Left renal cortex interstitium (tissue), 4 donors: ENCODE measurements around the gene FOXC1. TPM values are rescaled to one million over a fixed set of nuclear protein-coding genes. Genes with fewer than 3 reads are reported as not detected.
A peak's percentile ranks its signal among the peaks of the same experiment; 100 is the strongest.

ENCODE experiments used
- DNase-seq, 4 donors: peaks; one replicate each; pipeline ENCODE4 v3.0.0-alpha.2; 2013; ENCODE audit warnings: low read depth in 4 of 4, low spot score in 2 of 4, missing footprints in 1 of 4
- polyA plus RNA-seq, 4 donors: library from polyadenylated mRNA; unstranded; fragments of 120-200 nt; gene quantifications; one replicate each; pipeline ENCODE4 v1.2.1, GENCODE V29; 2013; ENCODE audit not compliant: insufficient read length in 4 of 4

Gene FOXC1
- polyA plus RNA-seq, 4 donors: 79.4 to 94.2 (median 84.5) TPM

GRCh38 chr6:1622220-1622850 is 12.6 kb downstream of the FOXC1 start:
- DNase-seq: no peak

DNA sequence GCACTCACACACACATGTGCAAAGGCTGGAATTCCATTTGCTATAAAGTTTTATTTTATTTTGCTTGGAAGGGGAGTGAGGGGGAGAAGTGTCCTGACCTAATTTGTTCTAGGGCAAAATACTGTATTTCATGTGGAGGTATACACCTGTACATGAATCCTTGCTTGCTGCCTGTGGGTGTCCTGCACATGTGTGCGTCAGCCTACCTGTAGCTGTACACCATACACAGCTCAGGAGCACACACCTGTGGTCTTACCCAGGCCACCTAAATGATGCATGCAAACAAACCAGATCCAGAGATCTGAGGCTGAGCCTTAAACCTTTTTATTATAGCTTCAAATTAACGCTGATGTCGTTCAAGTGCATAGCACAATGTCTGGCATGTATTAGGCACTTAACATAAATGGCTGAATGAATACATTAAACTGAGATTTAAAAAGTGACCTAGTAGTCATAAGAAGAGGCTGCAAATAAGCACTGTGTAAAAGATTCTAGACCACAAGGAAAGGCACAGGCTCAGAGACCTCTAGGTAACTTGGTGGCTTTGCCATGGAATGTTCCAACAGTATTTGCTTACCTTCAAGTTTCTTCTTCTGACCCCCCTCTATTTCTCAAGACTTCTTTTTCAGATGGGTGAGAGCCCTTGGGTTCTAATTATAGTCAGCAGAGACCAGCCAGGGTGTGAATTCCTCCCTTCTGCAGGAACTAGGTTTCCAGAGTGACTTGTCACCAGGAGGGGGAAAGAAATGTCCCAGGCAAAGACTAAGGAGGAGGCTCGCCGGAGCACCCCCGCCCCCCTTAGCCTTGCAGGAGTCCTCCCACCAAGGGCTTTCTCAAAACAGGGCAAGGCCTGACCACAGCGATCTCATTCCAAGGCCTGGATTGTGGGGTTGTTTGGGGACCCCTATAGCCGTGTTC is 13.4 kb downstream of the FOXC1 start:
- no peak for DNase-seq

DNA sequence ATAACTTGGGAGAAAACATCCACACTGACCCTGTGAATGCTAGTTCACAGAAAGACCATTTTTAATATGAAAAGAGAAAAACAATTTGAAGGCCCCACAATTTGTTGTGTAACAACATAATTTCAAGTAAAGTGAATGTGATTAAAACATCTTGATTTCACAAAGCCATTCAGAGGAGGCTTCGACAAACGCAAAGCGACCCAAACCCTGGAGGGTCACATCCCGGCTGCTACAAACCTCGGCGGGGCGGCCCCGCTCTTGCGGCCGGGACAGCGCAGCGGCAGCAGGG is 14.0 kb downstream of the FOXC1 start:
- DNase-seq: no peak

DNA sequence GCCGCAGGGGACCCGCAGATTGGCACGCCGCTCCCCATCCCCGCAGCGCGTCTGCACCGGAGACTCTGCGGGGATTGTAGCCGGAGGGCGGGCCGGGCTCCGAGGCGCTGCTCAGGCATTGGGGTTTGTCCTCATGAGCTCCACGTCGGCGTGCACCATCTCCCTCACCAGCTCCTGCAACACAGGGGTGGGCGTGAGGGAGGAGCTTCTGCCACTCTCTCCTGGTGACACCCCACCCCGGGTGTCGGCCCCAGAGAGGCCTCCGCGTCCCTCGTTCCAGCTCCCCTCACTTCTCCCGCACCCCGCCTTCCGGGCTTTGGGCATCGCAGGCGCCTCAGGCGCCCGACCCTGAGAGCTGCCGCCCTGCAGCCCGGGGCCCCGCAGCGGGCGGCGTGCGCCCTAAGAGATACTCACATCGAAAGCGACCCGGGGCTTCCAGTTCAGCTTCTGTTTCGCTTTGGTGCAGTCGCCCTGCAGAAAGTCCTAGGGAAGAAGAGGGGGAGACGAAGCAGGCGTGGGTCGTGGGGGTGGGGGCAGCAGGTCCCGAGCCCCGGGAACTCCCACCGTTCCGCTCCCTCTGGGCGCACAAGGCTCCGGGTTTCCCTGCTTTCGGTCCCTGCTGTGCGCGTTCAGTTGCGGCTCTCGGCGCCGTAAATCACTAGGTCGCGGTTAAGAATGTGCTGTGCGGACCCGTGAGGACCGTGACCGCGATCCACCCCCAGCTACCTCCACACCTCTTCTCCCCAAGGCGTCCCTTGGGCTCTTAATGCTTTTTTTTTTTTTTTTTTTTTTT is 14.5 kb downstream of the FOXC1 start:
- DNase-seq: peak in 1 of 4 donors; percentile 75

- DNase-seq: peak in 1 of 4 donors; percentile 55
Observed at GRCh38 chr6:1624851-1625781, 15.4 kb downstream of the FOXC1 start.

GRCh38 chr6:1625794-1626435 is 16.2 kb downstream of the FOXC1 start:
- DNase-seq: peak in 1 of 4 donors; percentile 27

- DNase-seq: no peak
Observed at GRCh38 chr6:1626481-1626880, 16.8 kb downstream of the FOXC1 start.

DNA sequence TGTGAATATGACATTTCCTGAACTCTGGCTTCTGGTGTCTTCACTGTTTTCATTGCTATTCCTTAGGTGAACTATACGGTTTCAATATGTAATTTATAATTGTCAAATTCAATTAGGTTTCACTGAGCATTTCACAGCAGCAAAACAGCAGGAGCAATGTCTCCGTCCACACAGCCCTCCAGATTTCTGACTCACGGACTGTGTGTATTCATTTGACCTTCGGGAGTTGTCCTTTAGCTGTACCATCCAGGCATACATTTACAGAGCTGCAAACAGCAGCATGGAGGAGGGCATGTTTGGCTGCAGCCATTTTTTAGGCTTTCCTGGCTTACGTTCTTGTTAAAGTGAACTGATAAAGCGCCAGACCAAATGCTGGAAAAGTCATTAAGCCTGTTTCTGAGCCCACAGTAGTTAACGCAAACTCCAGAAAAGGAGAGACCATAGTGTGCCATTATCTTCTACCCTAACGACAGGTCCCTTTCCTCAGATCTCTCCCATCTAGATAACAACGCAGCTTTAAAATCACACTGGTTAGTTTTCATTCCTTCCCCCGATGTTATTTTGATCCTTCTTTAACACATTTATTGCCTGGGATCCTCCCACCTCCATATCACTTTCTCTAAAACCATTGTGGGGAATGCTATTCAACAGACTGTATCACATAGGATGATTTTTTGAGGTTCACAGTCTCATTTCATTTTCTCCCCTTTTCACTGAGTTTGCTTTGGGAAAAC is 18.3 kb downstream of the FOXC1 start:
- peak in 1 of 4 donors; percentile 19 for DNase-seq

- no peak for DNase-seq
Observed at GRCh38 chr6:1629316-1629715, 19.6 kb downstream of the FOXC1 start.

- no peak for DNase-seq
Observed at GRCh38 chr6:1630212-1630770, 20.6 kb downstream of the FOXC1 start.

DNA sequence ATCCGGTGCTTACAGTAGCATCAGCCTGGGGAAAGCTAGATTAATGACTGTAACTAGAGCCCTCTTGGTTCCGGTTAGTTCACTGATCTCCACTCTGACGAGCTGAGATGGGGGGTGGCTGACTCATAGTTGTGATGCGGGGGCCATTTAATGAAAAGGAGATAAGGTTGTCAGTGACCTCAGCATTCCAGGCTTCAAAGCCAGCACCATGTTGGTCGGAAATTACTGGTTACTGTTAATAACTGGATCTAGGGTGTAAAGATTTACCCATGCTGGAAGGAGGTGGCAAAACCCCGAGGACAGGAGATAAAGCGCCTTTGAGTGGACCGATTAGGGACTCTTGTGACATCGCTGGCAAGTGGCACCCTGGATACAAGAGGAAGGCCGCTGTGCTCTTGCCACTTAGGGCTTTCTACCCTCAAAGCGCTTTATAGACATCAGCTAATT is 21.1 kb downstream of the FOXC1 start:
- DNase-seq: peak in 1 of 4 donors; percentile 41

DNA sequence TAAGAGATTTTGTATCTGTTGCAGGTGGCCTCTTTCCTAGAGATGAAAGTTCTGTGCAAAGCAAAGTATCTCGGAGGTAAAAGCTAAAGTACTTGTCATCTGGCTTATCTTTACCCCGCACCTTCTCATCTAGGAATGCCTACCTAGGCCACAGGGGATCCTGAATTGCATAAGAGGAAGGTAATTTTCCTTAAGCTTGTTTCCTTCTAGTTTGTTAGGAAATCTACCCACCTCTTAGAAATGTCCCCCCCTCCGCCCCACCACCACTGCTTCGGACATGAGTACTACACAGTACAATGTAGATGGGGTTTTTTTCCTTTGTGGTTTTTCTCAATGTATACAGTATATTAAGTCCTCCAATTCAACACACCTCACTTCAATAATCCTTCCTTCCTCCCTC is 21.5 kb downstream of the FOXC1 start:
- no peak for DNase-seq

- no peak for DNase-seq
Observed at GRCh38 chr6:1633366-1634021, 23.8 kb downstream of the FOXC1 start.

- no peak for DNase-seq
Observed at GRCh38 chr6:1634081-1634480, 24.4 kb downstream of the FOXC1 start.

GRCh38 chr6:1635305-1636010 is 25.7 kb downstream of the FOXC1 start:
- DNase-seq: no peak

DNA sequence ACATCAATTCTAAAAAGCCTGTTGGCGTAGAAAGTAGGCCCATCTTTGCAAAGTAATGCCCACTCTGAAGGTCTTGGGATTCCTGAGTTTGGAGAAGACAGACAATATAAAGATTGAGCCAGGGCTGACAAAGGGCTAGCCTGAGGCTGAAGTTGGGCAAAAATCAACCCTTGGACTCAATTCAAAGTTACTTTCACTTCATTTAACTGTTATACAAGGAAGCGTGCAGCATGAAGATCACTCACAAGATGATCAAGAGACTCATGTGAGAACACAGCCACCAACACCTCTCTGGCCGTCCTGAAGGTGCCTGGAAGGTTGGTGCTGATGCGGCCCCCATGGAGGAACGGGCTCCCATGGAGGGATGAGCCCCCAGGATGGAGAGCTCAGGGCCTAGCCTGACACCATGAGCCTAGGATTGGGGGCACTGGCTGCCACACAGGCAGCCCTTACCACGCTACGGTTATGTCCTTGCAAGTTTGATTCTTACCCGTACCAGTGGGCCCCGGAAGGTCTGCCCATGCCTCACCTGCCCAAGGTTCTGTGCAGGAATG is 26.6 kb downstream of the FOXC1 start:
- DNase-seq: no peak
